Fibroblast of lung (primary cell): ENCODE data around the gene MYMX. TPM values are rescaled to one million over a fixed set of nuclear protein-coding genes. Genes with fewer than 3 reads are reported as not detected.

Experiments used
- DNase-seq, 2 donors: peaks; one replicate each; pipeline versions ENCODE4 v3.0.0 to v3.0.0-alpha.2; 2010; ENCODE audit warnings: low read depth in 2 of 2
- H2AFZ ChIP-seq: 2 replicates; pipeline ENCODE4 v1.5.1; 2012; ENCODE audit warnings: low read length, control low read depth, inconsistent platforms
- H3K27ac ChIP-seq: 2 replicates; pipeline ENCODE4 v1.5.1; 2011; ENCODE audit warnings: low read length, control low read depth; ENCODE audit not compliant: insufficient read depth
- H3K27me3 ChIP-seq: 2 replicates; pipeline ENCODE4 v1.5.1; 2011; ENCODE audit warnings: mild to moderate bottlenecking, low read length; ENCODE audit not compliant: control insufficient read depth, insufficient read depth
- H3K36me3 ChIP-seq: 2 replicates; pipeline ENCODE4 v1.5.1; 2011; ENCODE audit warnings: low read length; ENCODE audit not compliant: control insufficient read depth, insufficient read depth
- H3K4me1 ChIP-seq: 2 replicates; pipeline ENCODE4 v1.5.1; 2011; ENCODE audit warnings: low read length; ENCODE audit not compliant: control insufficient read depth, insufficient read depth; ENCODE audit errors: extremely low read depth
- H3K4me2 ChIP-seq: 2 replicates; pipeline ENCODE4 v1.5.1; 2011; ENCODE audit warnings: low read length, control low read depth; ENCODE audit not compliant: insufficient read depth; ENCODE audit errors: extremely low read depth
- H3K4me3 ChIP-seq, 4 experiments: fragments of 200-600 bp in 1 of 4; sonication (generic) in 1 of 4; replicated peaks in 1 of 4; 2 replicates each; pipeline ENCODE4 v1.5.1; 2011 to 2016; ENCODE audit warnings: low read length in 4 of 4, low read depth in 3 of 4, mild to moderate bottlenecking in 3 of 4, control low read depth in 2 of 4, inconsistent platforms in 1 of 4, mixed read lengths in 1 of 4; ENCODE audit not compliant: insufficient read depth in 1 of 4; ENCODE audit errors: control extremely low read depth in 1 of 4
- H3K79me2 ChIP-seq: 2 replicates; pipeline ENCODE4 v1.5.1; 2012; ENCODE audit warnings: mild to moderate bottlenecking, low read length, inconsistent platforms; ENCODE audit not compliant: control insufficient read depth, insufficient read depth
- H3K9ac ChIP-seq: 2 replicates; pipeline ENCODE4 v1.5.1; 2011; ENCODE audit warnings: mild to moderate bottlenecking, low read length, control low read depth; ENCODE audit not compliant: insufficient read depth
- H3K9me3 ChIP-seq: 2 replicates; pipeline ENCODE4 v1.5.1; 2012; ENCODE audit warnings: low read depth, low read length; ENCODE audit not compliant: control insufficient read depth, insufficient read depth
- H4K20me1 ChIP-seq: 2 replicates; pipeline ENCODE4 v1.5.1; 2011; ENCODE audit warnings: low read length; ENCODE audit not compliant: control insufficient read depth, insufficient read depth; ENCODE audit errors: extremely low read depth
- EZH2 ChIP-seq: IDR thresholded peaks from 2 replicates; pipeline ENCODE4 v1.5.1; 2012; ENCODE audit warnings: low read length, control low read depth, mild to moderate bottlenecking; ENCODE audit errors: missing control alignments
- polyA plus RNA-seq, 2 donors: library from polyadenylated mRNA; depleted of rRNA in 1 of 2; stranded (reverse) in 1 of 2; unstranded in 1 of 2; fragments of >200 nt; gene quantifications; 2 replicates each; pipeline ENCODE4 v1.2.1, GENCODE V29; 2011 to 2012; ENCODE audit warnings: missing spikeins in 1 of 2
- total RNA-seq: library from RNA; depleted of rRNA; stranded (reverse); fragments of >200 nt; gene quantifications from 2 replicates; pipeline ENCODE4 v1.2.1, GENCODE V29; 2014
- TF ChIP-seq, protein P1 (sequence below), 2 donors: IDR thresholded peaks in 1 of 2; conservative IDR thresholded peaks in 1 of 2; 1 replicate in 1 of 2; 2 replicates in 1 of 2; pipeline ENCODE4 v1.5.1; 2011 to 2012; ENCODE audit warnings: low read length in 2 of 2, control low read depth in 1 of 2, inconsistent platforms in 1 of 2, low read depth in 1 of 2, mild to moderate bottlenecking in 1 of 2

The MYMX gene
- total and polyA plus RNA-seq, 2 donors (not counting 1 experiment from before 2014, with no cell fraction given) = not detected

DNA sequence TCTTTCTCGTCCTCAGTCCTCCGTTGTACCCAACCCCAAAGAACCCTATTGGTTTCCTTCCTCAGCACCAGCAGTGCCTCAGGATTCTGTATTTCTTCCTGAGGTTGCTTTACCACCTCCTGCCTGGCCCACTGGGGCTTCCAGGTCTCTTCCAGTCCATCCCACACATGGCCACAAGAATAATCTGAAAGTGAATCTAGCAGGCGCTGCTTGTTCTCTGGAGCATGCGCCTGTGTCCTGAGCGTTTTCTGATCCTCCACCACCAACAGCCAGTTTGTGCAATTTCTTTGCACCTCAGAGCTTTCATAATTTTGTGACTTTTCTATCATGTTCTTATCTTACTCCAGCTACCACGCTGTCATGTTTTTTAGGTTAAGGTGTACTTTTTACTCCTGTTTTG lies 18.5 kb downstream of the MYMX start:
- Histone ChIP-seq H3K4me1 (peaks cover 18% of the 10 kb centered on the region), H4K20me1 (no peaks in the 10 kb centered on the region), H3K9me3 (no peaks in the 10 kb centered on the region), H3K9ac (no peak overlapping the region), H3K27me3 (no peaks in the 10 kb centered on the region), H3K4me3 (no peak overlapping the region), H3K79me2 (no peaks in the 10 kb centered on the region), H3K27ac (no peak overlapping the region), H3K36me3 (peaks cover 4% of the 10 kb centered on the region), H2AFZ (no peak overlapping the region), H3K4me2 (no peak overlapping the region)
- DNase-seq = peak in 1 of 2 donors; percentile 17
- TF ChIP-seq EZH2 = no peak
- TF ChIP-seq, protein P1, sequence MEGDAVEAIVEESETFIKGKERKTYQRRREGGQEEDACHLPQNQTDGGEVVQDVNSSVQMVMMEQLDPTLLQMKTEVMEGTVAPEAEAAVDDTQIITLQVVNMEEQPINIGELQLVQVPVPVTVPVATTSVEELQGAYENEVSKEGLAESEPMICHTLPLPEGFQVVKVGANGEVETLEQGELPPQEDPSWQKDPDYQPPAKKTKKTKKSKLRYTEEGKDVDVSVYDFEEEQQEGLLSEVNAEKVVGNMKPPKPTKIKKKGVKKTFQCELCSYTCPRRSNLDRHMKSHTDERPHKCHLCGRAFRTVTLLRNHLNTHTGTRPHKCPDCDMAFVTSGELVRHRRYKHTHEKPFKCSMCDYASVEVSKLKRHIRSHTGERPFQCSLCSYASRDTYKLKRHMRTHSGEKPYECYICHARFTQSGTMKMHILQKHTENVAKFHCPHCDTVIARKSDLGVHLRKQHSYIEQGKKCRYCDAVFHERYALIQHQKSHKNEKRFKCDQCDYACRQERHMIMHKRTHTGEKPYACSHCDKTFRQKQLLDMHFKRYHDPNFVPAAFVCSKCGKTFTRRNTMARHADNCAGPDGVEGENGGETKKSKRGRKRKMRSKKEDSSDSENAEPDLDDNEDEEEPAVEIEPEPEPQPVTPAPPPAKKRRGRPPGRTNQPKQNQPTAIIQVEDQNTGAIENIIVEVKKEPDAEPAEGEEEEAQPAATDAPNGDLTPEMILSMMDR (conservative IDR thresholded peaks at IDR 0.05 in 1 of 2, IDR thresholded peaks at IDR 0.05 in 1 of 2; ENCODE audit: low read depth in 1 of 2, low read length in 2 of 2) = no peak

- DNase-seq = no peak
- H3K27ac ChIP-seq = no peak overlapping the region
- no peak overlapping the region for H3K9ac ChIP-seq
- H2AFZ ChIP-seq = no peak overlapping the region
- H4K20me1 ChIP-seq = no peaks in the 10 kb centered on the region
- H3K9me3 ChIP-seq = no peaks in the 10 kb centered on the region
- H3K4me3 ChIP-seq = no peak overlapping the region
- H3K79me2 ChIP-seq = no peaks in the 10 kb centered on the region
- TF ChIP-seq EZH2 = no peak
- TF ChIP-seq, protein P1 (conservative IDR thresholded peaks at IDR 0.05 in 1 of 2, IDR thresholded peaks at IDR 0.05 in 1 of 2; ENCODE audit: low read depth in 1 of 2, low read length in 2 of 2) = no peak
- H3K4me2 ChIP-seq = no peak overlapping the region
- no peaks in the 10 kb centered on the region for H3K27me3 ChIP-seq
- H3K4me1 ChIP-seq = peaks cover 18% of the 10 kb centered on the region
- H3K36me3 ChIP-seq = peaks cover 4% of the 10 kb centered on the region
These were observed 19.3 kb downstream of the MYMX start for GRCh38 chr6:44235891-44236516.

DNA sequence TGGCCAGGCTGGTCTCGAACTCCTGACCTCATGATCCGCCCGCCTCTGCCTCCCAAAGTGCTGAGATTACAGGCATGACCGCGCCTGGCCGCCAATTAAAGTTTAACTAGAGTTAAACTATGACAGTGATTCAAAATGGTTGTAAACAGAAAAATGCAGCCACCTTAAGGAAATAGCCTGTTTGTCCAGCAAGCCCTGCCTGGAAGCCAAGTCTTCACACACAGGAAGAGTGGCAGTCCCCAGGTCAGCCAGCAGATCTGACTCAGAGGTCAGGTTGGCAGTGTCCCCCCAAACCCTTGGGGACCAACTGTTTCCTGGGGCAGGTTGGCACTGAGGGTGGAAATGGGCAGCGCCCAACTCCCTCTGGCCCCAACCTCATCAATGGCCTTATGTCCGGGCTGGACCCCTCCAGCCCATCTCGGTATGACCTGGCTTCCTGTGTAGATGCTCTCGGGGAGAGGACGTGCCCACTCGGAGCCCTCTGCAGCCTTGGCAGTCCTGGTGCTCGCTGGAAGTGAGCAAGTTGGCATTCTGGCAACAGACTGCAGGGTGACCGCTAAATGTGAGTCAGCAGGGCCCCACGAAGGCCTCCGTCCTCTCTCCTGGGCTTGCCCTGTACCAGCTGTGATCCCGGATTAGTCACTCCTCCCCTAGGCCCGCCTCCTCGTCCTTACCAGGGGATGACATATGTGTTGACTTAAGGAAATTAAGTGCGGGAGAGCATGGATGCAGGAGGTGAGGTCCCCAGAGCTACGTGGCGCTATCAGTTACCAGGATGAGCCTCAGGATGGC lies 20.5 kb downstream of the MYMX start:
- Histone ChIP-seq H2AFZ (peak overlapping the region; percentile 58), H3K27ac (peak overlapping the region; percentile 83), H3K79me2 (no peaks in the 10 kb centered on the region), H4K20me1 (no peaks in the 10 kb centered on the region), H3K27me3 (no peaks in the 10 kb centered on the region), H3K9me3 (no peaks in the 10 kb centered on the region), H3K4me3 (peak overlapping the region; percentile 52 to 73 (median 57)), H3K36me3 (peaks cover 1% of the 10 kb centered on the region), H3K4me2 (peak overlapping the region; percentile 69), H3K9ac (peak overlapping the region; percentile 83), H3K4me1 (peaks cover 18% of the 10 kb centered on the region)
- DNase-seq = peak; percentile 95 to 96
- TF ChIP-seq, protein P1 (conservative IDR thresholded peaks at IDR 0.05 in 1 of 2, IDR thresholded peaks at IDR 0.05 in 1 of 2; ENCODE audit: low read depth in 1 of 2, low read length in 2 of 2) = no peak
- TF ChIP-seq EZH2 = no peak
